ENCODE data around the gene DKK3. TPM values are rescaled to one million over a fixed set of nuclear protein-coding genes. Genes with fewer than 3 reads are reported as not detected.

The DKK3 gene
- total RNA-seq, 1 donor from 2014 or later: 307 TPM

- no peak for FAIRE-seq
- H3K27ac ChIP-seq (ENCODE audit: low read depth, low read length): peak overlapping the region; percentile 69
Observed at GRCh38 chr11:12046636-12047236, 38.3 kb upstream of the DKK3 start.

DNA sequence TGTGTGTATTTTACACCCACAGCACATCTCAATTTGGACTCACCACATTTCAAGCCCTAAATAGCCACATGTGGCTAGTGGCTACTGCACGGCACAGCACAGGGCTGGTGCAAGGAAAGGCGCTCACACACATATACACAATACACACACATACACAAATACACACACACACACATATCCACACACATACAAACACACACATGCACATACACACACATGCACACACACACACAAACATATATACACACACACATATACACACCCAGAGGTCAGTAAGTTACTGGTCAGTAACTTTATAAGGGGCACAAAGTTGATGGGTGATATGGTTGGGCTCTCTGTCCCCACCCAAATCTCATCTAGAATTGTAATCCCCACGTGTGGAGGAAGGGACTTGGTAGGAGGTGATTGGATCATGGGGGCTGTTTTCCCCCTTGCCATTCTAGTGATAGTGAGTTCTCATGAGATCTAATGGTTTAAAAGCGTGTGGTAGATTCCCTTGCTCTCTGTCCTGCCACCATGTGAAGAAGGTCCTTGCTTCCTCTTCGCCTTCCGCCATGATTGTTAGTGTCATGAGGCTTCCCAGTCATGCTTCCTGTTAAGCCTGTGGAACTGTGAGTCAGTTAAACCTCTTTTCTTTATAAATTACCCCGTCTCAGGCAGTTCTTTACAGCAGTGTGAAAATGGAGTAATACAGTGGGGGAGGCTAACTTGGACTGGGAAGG lies 37.6 kb upstream of the DKK3 start:
- peak overlapping the region; percentile 29 for H3K27ac Mint-ChIP-seq (ENCODE audit: unreplicated experiment)
- DNase-seq (ENCODE audit: low read depth) (no peak), FAIRE-seq (no peak)
- peaks cover 1% of the 10 kb centered on the region for H3K9me3 Mint-ChIP-seq (ENCODE audit: unreplicated experiment)
- Histone ChIP-seq H3K27ac (ENCODE audit: low read depth, low read length) (peak overlapping the region; percentile 19), H2AFZ (ENCODE audit: low read depth, low read length) (no peak overlapping the region), H4K20me1 (ENCODE audit: insufficient read depth, low read length) (no peaks in the 10 kb centered on the region), H3K79me2 (ENCODE audit: insufficient read depth, low read length) (no peaks in the 10 kb centered on the region), H3K9me3 (ENCODE audit: insufficient read depth, low read depth, low read length) (no peaks in the 10 kb centered on the region), H3K4me1 (ENCODE audit: insufficient read depth, low read length) (peaks cover 47% of the 10 kb centered on the region), H3K4me2 (ENCODE audit: low read length) (no peak overlapping the region), H3K4me3 (ENCODE audit: insufficient read depth, low read depth, low read length) (no peak overlapping the region), H3K36me3 (ENCODE audit: insufficient read depth, low read length) (no peaks in the 10 kb centered on the region), H3K9ac (ENCODE audit: low read length) (peak overlapping the region; percentile 53), H3K27me3 (ENCODE audit: insufficient read depth, low read length) (no peaks in the 10 kb centered on the region)
- peaks cover 37% of the 10 kb centered on the region for H3K4me1 Mint-ChIP-seq (ENCODE audit: low read depth, unreplicated experiment)
- H3K4me3 Mint-ChIP-seq (ENCODE audit: unreplicated experiment): no peak overlapping the region
- no peaks in the 10 kb centered on the region for H3K27me3 Mint-ChIP-seq (ENCODE audit: low read depth, unreplicated experiment)
- H3K36me3 Mint-ChIP-seq (ENCODE audit: low read depth, unreplicated experiment): no peaks in the 10 kb centered on the region
- no peak for TF ChIP-seq EZH2 (IDR thresholded peaks at IDR 0.05; ENCODE audit: insufficient read depth, low read length)
- TF ChIP-seq, protein P1, sequence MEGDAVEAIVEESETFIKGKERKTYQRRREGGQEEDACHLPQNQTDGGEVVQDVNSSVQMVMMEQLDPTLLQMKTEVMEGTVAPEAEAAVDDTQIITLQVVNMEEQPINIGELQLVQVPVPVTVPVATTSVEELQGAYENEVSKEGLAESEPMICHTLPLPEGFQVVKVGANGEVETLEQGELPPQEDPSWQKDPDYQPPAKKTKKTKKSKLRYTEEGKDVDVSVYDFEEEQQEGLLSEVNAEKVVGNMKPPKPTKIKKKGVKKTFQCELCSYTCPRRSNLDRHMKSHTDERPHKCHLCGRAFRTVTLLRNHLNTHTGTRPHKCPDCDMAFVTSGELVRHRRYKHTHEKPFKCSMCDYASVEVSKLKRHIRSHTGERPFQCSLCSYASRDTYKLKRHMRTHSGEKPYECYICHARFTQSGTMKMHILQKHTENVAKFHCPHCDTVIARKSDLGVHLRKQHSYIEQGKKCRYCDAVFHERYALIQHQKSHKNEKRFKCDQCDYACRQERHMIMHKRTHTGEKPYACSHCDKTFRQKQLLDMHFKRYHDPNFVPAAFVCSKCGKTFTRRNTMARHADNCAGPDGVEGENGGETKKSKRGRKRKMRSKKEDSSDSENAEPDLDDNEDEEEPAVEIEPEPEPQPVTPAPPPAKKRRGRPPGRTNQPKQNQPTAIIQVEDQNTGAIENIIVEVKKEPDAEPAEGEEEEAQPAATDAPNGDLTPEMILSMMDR (IDR thresholded peaks at IDR 0.05; ENCODE audit: insufficient read depth, low read depth, low read length): no peak

More at GRCh38 chr11:12046636-12047236, 38.3 kb upstream of the DKK3 start:
- no peak overlapping the region for H3K4me2 ChIP-seq (ENCODE audit: low read length)
- H3K9me3 Mint-ChIP-seq (ENCODE audit: unreplicated experiment): peaks cover 1% of the 10 kb centered on the region
- no peak overlapping the region for H3K4me3 ChIP-seq (ENCODE audit: insufficient read depth, low read depth, low read length)
- H3K4me1 ChIP-seq (ENCODE audit: insufficient read depth, low read length): peaks cover 47% of the 10 kb centered on the region
- no peaks in the 10 kb centered on the region for H3K27me3 ChIP-seq (ENCODE audit: insufficient read depth, low read length)
- H3K36me3 ChIP-seq (ENCODE audit: insufficient read depth, low read length): no peaks in the 10 kb centered on the region
- peak overlapping the region; percentile 53 for H3K9ac ChIP-seq (ENCODE audit: low read length)
- peaks cover 31% of the 10 kb centered on the region for H3K4me1 Mint-ChIP-seq (ENCODE audit: low read depth, unreplicated experiment)
- no peaks in the 10 kb centered on the region for H3K9me3 ChIP-seq (ENCODE audit: insufficient read depth, low read depth, low read length)
- no peaks in the 10 kb centered on the region for H4K20me1 ChIP-seq (ENCODE audit: insufficient read depth, low read length)
- H3K4me3 Mint-ChIP-seq (ENCODE audit: unreplicated experiment): no peak overlapping the region
- H3K79me2 ChIP-seq (ENCODE audit: insufficient read depth, low read length): no peaks in the 10 kb centered on the region
- H3K27ac Mint-ChIP-seq (ENCODE audit: unreplicated experiment): peak overlapping the region; percentile 77
- no peaks in the 10 kb centered on the region for H3K27me3 Mint-ChIP-seq (ENCODE audit: low read depth, unreplicated experiment)
- no peak for DNase-seq (ENCODE audit: low read depth)
- H2AFZ ChIP-seq (ENCODE audit: low read depth, low read length): no peak overlapping the region
- H3K36me3 Mint-ChIP-seq (ENCODE audit: low read depth, unreplicated experiment): no peaks in the 10 kb centered on the region
- TF ChIP-seq EZH2 (IDR thresholded peaks at IDR 0.05; ENCODE audit: insufficient read depth, low read length): no peak
- TF ChIP-seq, protein P1 (IDR thresholded peaks at IDR 0.05; ENCODE audit: insufficient read depth, low read depth, low read length): no peak

DNA sequence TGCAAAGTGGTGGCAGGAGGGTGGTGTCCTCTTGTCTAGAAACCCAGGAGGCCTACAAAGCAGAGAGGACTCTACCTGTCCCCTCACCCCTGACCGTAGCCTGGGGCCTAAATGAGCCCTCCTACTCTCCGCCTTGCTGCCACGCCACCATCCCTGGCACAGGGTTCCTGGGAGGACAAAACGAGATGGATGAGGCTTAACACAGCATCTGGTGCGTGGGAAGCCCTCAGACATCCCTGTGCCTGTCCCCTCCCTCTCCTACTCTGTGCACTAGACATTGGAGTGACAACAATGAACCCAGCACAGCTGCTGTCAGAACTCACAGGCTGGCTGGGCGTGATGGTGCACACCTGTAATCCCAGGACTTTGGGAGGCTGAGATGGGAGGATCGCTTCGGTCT lies 36.4 kb upstream of the DKK3 start:
- no peak for FAIRE-seq
- Histone ChIP-seq H2AFZ (ENCODE audit: low read depth, low read length) (peak overlapping the region; percentile 54), H3K27me3 (ENCODE audit: insufficient read depth, low read length) (no peaks in the 10 kb centered on the region), H3K36me3 (ENCODE audit: insufficient read depth, low read length) (no peaks in the 10 kb centered on the region), H4K20me1 (ENCODE audit: insufficient read depth, low read length) (no peaks in the 10 kb centered on the region), H3K79me2 (ENCODE audit: insufficient read depth, low read length) (no peaks in the 10 kb centered on the region), H3K9me3 (ENCODE audit: insufficient read depth, low read depth, low read length) (no peaks in the 10 kb centered on the region), H3K4me1 (ENCODE audit: insufficient read depth, low read length) (peaks cover 44% of the 10 kb centered on the region), H3K9ac (ENCODE audit: low read length) (peak overlapping the region; percentile 84), H3K4me3 (ENCODE audit: insufficient read depth, low read depth, low read length) (peak overlapping the region; percentile 25), H3K27ac (ENCODE audit: low read depth, low read length) (peak overlapping the region; percentile 93), H3K4me2 (ENCODE audit: low read length) (peak overlapping the region; percentile 79)
- Mint-ChIP-seq H3K9me3 (ENCODE audit: unreplicated experiment) (peaks cover 1% of the 10 kb centered on the region), H3K27me3 (ENCODE audit: low read depth, unreplicated experiment) (no peaks in the 10 kb centered on the region), H3K4me1 (ENCODE audit: low read depth, unreplicated experiment) (peaks cover 33% of the 10 kb centered on the region), H3K36me3 (ENCODE audit: low read depth, unreplicated experiment) (no peaks in the 10 kb centered on the region), H3K27ac (ENCODE audit: unreplicated experiment) (peak overlapping the region; percentile 98), H3K4me3 (ENCODE audit: unreplicated experiment) (no peak overlapping the region)
- TF ChIP-seq, protein P1 (IDR thresholded peaks at IDR 0.05; ENCODE audit: insufficient read depth, low read depth, low read length): no peak
- no peak for TF ChIP-seq EZH2 (IDR thresholded peaks at IDR 0.05; ENCODE audit: insufficient read depth, low read length)
- DNase-seq (ENCODE audit: low read depth): no peak
